Chondrocyte (in vitro differentiated cells): Measurements from ENCODE around the gene C5. TPM values are rescaled to one million over a fixed set of nuclear protein-coding genes. Genes with fewer than 3 reads are reported as not detected.
A peak's percentile ranks its signal among the peaks of the same experiment; 100 is the strongest.

Source experiments
- DNase-seq: peaks from one replicate; pipeline ENCODE4 v3.0.0; 2021; ENCODE audit warnings: mixed read lengths, low spot score
- H3K27ac Mint-ChIP-seq: one replicate; pipeline ENCODE4 v1.8.0; 2021; ENCODE audit warnings: mild to moderate bottlenecking, moderate library complexity, mixed read lengths; ENCODE audit not compliant: unreplicated experiment
- H3K27me3 Mint-ChIP-seq: 2 replicates; pipeline ENCODE4 v1.8.0; 2021; ENCODE audit warnings: low read depth, mixed read lengths
- H3K36me3 Mint-ChIP-seq: 2 replicates; pipeline ENCODE4 v1.8.0; 2021; ENCODE audit warnings: low read depth, mixed read lengths
- H3K4me1 Mint-ChIP-seq: 2 replicates; pipeline ENCODE4 v1.8.0; 2021; ENCODE audit warnings: low read depth, mild to moderate bottlenecking, mixed read lengths
- H3K4me3 Mint-ChIP-seq: one replicate; pipeline ENCODE4 v1.8.0; 2021; ENCODE audit warnings: mild to moderate bottlenecking, moderate library complexity, mixed read lengths; ENCODE audit not compliant: unreplicated experiment
- H3K9me3 Mint-ChIP-seq: 2 replicates; pipeline ENCODE4 v1.8.0; 2021; ENCODE audit warnings: low read depth, mixed read lengths
- CTCF ChIP-seq: fragments of 200-600 bp; sonication (generic); IDR thresholded peaks from 2 replicates; pipeline ENCODE4 v1.5.0; 2021; ENCODE audit warnings: antibody characterized with exemption, mild to moderate bottlenecking, moderate library complexity
- total RNA-seq: library from RNA; stranded (reverse); gene quantifications from 3 replicates; pipeline ENCODE4 v1.2.1, GENCODE V29; 2021

Gene C5
- total RNA-seq, 1 donor from 2014 or later = 3.0 TPM

DNA sequence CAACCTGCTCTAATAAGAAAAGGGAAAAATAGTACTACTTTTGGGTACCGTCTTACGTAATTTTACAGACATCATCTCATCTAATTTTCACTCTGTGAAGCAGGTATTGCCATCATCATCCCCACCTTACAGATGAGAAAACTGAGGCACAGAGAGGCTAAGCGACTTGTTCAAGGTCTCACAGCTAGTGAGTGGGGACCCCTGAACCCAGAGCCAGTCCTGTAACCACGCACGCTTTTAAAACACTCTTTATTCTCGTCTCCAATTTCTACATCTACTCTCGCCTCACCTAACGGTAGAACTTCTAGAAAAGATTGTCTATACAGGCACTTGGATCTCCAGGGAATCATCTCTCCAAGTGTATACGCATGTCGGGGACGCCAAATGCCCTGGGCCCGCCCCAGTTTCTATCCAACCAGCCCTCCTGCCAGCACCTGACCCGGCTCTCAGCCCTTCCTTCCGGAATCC is 122.0 kb downstream of the C5 start:
- Mint-ChIP-seq H3K27ac (peak overlapping the region; percentile 86), H3K4me1 (peaks cover 88% of the 10 kb centered on the region), H3K36me3 (no peaks in the 10 kb centered on the region), H3K4me3 (no peak overlapping the region), H3K27me3 (no peaks in the 10 kb centered on the region), H3K9me3 (no peaks in the 10 kb centered on the region)
- no peak for TF ChIP-seq CTCF
- DNase-seq = no peak

DNA sequence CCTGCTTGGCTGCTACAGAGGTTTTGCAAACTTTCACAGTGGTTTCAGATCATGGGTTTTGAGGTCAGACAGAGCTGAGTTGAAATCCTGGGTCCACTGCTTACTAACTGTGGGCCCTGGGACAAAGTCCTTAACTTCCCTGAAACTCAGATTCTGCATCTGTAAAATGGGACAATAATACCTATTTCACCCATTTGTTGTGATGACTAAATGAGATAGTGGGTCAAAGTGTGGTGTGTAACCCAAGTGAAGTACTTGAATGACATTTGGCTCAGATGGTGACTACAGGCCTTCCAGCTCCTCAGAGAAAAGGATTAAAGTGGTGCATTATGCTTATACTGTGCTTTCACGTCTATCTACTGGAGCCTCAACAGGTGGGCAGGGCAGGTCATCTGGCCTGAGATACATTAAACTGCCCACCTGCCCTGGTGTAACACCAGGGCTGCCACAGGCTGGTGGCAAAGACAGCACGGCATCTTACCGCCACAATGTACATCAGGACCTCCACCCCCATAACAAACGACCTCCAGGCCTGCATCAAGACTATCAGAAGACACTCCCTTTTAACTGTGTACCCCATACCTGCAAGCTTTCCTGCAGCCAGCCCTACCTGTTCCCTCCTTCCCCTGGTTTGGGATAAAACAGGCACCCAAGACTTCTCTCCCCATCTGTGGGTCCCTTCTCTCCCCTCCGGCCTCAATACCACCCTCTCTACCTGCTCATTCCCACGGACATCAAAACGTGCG is 122.6 kb downstream of the C5 start:
- Mint-ChIP-seq H3K27ac (peak overlapping the region; percentile 86), H3K9me3 (no peaks in the 10 kb centered on the region), H3K27me3 (no peaks in the 10 kb centered on the region), H3K4me3 (no peak overlapping the region), H3K4me1 (peaks cover 88% of the 10 kb centered on the region), H3K36me3 (no peaks in the 10 kb centered on the region)
- DNase-seq = no peak
- no peak for TF ChIP-seq CTCF

- H3K9me3 Mint-ChIP-seq = no peaks in the 10 kb centered on the region
- TF ChIP-seq CTCF = no peak
- H3K36me3 Mint-ChIP-seq = no peaks in the 10 kb centered on the region
- H3K27me3 Mint-ChIP-seq = no peaks in the 10 kb centered on the region
- peak within 1 kb of the TSS; percentile 95 for H3K27ac Mint-ChIP-seq
- no peak for DNase-seq
- H3K4me1 Mint-ChIP-seq = peaks cover 88% of the 10 kb centered on the region
- H3K4me3 Mint-ChIP-seq = peak within 1 kb of the TSS; percentile 62
Observed at GRCh38 chr9:120926397-120926928, 123.6 kb downstream of the C5 start, which contains the start of gene TRAF1. TRAF1 (minus strand) TSS chr9:120926796; CDS start chr9:120926075, 721 bp downstream.

- Mint-ChIP-seq H3K27me3 (no peaks in the 10 kb centered on the region), H3K9me3 (no peaks in the 10 kb centered on the region), H3K4me1 (peaks cover 88% of the 10 kb centered on the region), H3K27ac (peak overlapping the region; percentile 95), H3K4me3 (peak overlapping the region; percentile 62), H3K36me3 (no peaks in the 10 kb centered on the region)
- DNase-seq = no peak
- no peak for TF ChIP-seq CTCF
Observed at GRCh38 chr9:120925535-120926396, 124.3 kb downstream of the C5 start.
